Fibroblast of lung (primary cell): ENCODE results near the gene RERE. TPM values are rescaled to one million over a fixed set of nuclear protein-coding genes. Genes with fewer than 3 reads are reported as not detected.

Source experiments
- DNase-seq, 2 donors: peaks; one replicate each; pipeline versions ENCODE4 v3.0.0 to v3.0.0-alpha.2; 2010; ENCODE audit warnings: low read depth in 2 of 2
- H2AFZ ChIP-seq: 2 replicates; pipeline ENCODE4 v1.5.1; 2012; ENCODE audit warnings: low read length, control low read depth, inconsistent platforms
- H3K27ac ChIP-seq: 2 replicates; pipeline ENCODE4 v1.5.1; 2011; ENCODE audit warnings: low read length, control low read depth; ENCODE audit not compliant: insufficient read depth
- H3K27me3 ChIP-seq: 2 replicates; pipeline ENCODE4 v1.5.1; 2011; ENCODE audit warnings: mild to moderate bottlenecking, low read length; ENCODE audit not compliant: control insufficient read depth, insufficient read depth
- H3K36me3 ChIP-seq: 2 replicates; pipeline ENCODE4 v1.5.1; 2011; ENCODE audit warnings: low read length; ENCODE audit not compliant: control insufficient read depth, insufficient read depth
- H3K4me1 ChIP-seq: 2 replicates; pipeline ENCODE4 v1.5.1; 2011; ENCODE audit warnings: low read length; ENCODE audit not compliant: control insufficient read depth, insufficient read depth; ENCODE audit errors: extremely low read depth
- H3K4me2 ChIP-seq: 2 replicates; pipeline ENCODE4 v1.5.1; 2011; ENCODE audit warnings: low read length, control low read depth; ENCODE audit not compliant: insufficient read depth; ENCODE audit errors: extremely low read depth
- H3K4me3 ChIP-seq, 4 experiments: fragments of 200-600 bp in 1 of 4; sonication (generic) in 1 of 4; replicated peaks in 1 of 4; 2 replicates each; pipeline ENCODE4 v1.5.1; 2011 to 2016; ENCODE audit warnings: low read length in 4 of 4, low read depth in 3 of 4, mild to moderate bottlenecking in 3 of 4, control low read depth in 2 of 4, inconsistent platforms in 1 of 4, mixed read lengths in 1 of 4; ENCODE audit not compliant: insufficient read depth in 1 of 4; ENCODE audit errors: control extremely low read depth in 1 of 4
- H3K79me2 ChIP-seq: 2 replicates; pipeline ENCODE4 v1.5.1; 2012; ENCODE audit warnings: mild to moderate bottlenecking, low read length, inconsistent platforms; ENCODE audit not compliant: control insufficient read depth, insufficient read depth
- H3K9ac ChIP-seq: 2 replicates; pipeline ENCODE4 v1.5.1; 2011; ENCODE audit warnings: mild to moderate bottlenecking, low read length, control low read depth; ENCODE audit not compliant: insufficient read depth
- H3K9me3 ChIP-seq: 2 replicates; pipeline ENCODE4 v1.5.1; 2012; ENCODE audit warnings: low read depth, low read length; ENCODE audit not compliant: control insufficient read depth, insufficient read depth
- H4K20me1 ChIP-seq: 2 replicates; pipeline ENCODE4 v1.5.1; 2011; ENCODE audit warnings: low read length; ENCODE audit not compliant: control insufficient read depth, insufficient read depth; ENCODE audit errors: extremely low read depth
- EZH2 ChIP-seq: IDR thresholded peaks from 2 replicates; pipeline ENCODE4 v1.5.1; 2012; ENCODE audit warnings: low read length, control low read depth, mild to moderate bottlenecking; ENCODE audit errors: missing control alignments
- polyA plus RNA-seq, 2 donors: library from polyadenylated mRNA; depleted of rRNA in 1 of 2; stranded (reverse) in 1 of 2; unstranded in 1 of 2; fragments of >200 nt; gene quantifications; 2 replicates each; pipeline ENCODE4 v1.2.1, GENCODE V29; 2011 to 2012; ENCODE audit warnings: missing spikeins in 1 of 2
- total RNA-seq: library from RNA; depleted of rRNA; stranded (reverse); fragments of >200 nt; gene quantifications from 2 replicates; pipeline ENCODE4 v1.2.1, GENCODE V29; 2014
- TF ChIP-seq, protein P1 (sequence below), 2 donors: IDR thresholded peaks in 1 of 2; conservative IDR thresholded peaks in 1 of 2; 1 replicate in 1 of 2; 2 replicates in 1 of 2; pipeline ENCODE4 v1.5.1; 2011 to 2012; ENCODE audit warnings: low read length in 2 of 2, control low read depth in 1 of 2, inconsistent platforms in 1 of 2, low read depth in 1 of 2, mild to moderate bottlenecking in 1 of 2

Gene RERE
- total and polyA plus RNA-seq, 2 donors (not counting 1 experiment from before 2014, with no cell fraction given) = 3.7 to 51.0 TPM

DNA sequence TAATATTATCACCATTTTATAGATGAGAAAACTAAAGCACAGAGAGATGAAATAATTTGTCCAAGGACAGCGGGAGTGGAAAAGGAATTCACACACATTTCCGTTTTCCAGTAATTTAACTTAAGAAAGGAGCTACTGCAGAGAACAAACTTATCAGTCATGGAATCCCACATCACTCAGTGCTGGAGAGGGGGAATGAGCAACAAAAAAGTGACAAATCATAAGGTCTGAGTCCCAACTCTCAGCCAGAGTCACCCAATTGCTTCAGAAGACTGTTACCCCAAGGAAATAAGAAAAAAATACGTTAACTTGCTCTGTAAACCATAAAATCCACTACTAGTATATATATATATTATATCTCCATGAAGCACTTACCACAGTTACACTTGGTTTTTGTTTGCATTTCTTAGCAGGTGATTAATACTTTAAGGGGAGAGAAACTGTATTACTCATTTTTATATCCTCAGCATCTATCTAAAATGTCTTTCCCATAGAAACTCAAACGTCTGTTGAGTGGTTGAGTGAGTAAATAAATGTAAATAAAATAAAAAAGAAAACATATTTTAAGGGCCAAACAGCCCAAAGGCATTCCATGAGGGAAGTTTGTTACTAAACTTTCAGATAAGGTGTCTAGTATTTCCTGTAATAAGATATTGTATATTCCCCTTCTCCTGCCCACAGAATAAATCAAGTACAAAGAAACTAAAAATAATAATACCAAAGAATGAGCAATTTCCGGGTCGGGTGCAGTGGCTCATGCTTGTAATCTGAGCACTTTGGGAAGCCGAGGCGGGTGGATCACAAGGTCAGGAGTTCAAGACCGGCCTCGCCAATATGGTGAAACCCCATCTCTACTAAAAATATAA is 422.8 kb downstream of the RERE start:
- Histone ChIP-seq H2AFZ (no peak overlapping the region), H3K27me3 (no peaks in the 10 kb centered on the region), H3K27ac (peak overlapping the region; percentile 84), H4K20me1 (no peaks in the 10 kb centered on the region), H3K4me2 (no peak overlapping the region), H3K4me1 (peaks cover 39% of the 10 kb centered on the region), H3K79me2 (peaks cover 53% of the 10 kb centered on the region), H3K4me3 (no peak overlapping the region), H3K36me3 (peaks cover 2% of the 10 kb centered on the region), H3K9me3 (no peaks in the 10 kb centered on the region), H3K9ac (no peak overlapping the region)
- no peak for TF ChIP-seq EZH2
- TF ChIP-seq, protein P1, sequence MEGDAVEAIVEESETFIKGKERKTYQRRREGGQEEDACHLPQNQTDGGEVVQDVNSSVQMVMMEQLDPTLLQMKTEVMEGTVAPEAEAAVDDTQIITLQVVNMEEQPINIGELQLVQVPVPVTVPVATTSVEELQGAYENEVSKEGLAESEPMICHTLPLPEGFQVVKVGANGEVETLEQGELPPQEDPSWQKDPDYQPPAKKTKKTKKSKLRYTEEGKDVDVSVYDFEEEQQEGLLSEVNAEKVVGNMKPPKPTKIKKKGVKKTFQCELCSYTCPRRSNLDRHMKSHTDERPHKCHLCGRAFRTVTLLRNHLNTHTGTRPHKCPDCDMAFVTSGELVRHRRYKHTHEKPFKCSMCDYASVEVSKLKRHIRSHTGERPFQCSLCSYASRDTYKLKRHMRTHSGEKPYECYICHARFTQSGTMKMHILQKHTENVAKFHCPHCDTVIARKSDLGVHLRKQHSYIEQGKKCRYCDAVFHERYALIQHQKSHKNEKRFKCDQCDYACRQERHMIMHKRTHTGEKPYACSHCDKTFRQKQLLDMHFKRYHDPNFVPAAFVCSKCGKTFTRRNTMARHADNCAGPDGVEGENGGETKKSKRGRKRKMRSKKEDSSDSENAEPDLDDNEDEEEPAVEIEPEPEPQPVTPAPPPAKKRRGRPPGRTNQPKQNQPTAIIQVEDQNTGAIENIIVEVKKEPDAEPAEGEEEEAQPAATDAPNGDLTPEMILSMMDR (conservative IDR thresholded peaks at IDR 0.05 in 1 of 2, IDR thresholded peaks at IDR 0.05 in 1 of 2; ENCODE audit: low read depth in 1 of 2, low read length in 2 of 2) = no peak
- DNase-seq = peak; percentile 92 to 93

DNA sequence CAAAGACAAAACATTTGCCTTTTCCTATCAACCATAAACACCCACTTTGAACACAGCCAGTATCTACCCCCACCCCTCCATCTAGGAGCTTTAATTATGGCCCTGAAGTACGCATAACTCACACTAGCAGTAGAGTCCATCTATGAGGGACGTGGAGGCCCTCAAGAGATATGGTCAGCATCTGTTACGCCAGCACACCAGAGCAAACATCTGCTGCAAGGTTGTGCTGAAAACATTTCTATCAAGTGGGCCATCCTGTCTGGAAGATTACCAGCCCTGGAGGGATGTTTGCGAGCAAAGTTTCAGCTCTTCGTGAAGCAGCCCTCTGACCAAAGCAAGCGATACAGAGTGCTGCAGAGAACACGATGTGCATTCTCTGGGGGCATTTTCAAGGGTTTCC is 424.9 kb downstream of the RERE start:
- Histone ChIP-seq H3K36me3 (peaks cover 7% of the 10 kb centered on the region), H3K27me3 (no peaks in the 10 kb centered on the region), H3K9ac (no peak overlapping the region), H3K4me2 (no peak overlapping the region), H3K4me3 (no peak overlapping the region), H3K9me3 (no peaks in the 10 kb centered on the region), H3K4me1 (peaks cover 29% of the 10 kb centered on the region), H2AFZ (no peak overlapping the region), H4K20me1 (no peaks in the 10 kb centered on the region), H3K79me2 (peaks cover 56% of the 10 kb centered on the region), H3K27ac (no peak overlapping the region)
- no peak for DNase-seq
- TF ChIP-seq, protein P1 (conservative IDR thresholded peaks at IDR 0.05 in 1 of 2, IDR thresholded peaks at IDR 0.05 in 1 of 2; ENCODE audit: low read depth in 1 of 2, low read length in 2 of 2) = no peak

DNA sequence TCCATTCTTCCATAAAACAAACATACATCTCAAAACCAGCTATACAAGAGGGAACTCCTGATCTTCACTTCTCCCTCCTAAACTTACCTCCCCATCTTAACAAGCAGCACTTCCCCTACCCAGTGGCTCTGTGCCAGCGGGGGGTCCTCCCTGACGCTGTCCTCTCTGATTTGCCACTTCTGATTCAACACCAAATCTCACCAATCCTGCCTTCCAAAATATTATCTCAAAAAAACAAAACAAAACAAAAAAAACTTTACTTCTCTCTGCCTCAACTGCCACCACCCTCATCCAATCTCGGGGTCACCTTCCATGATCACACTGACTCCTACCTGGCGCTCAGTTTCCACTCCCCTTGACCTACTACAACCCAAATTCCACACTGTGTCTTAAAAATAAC is 426.7 kb downstream of the RERE start:
- no peak for TF ChIP-seq EZH2
- TF ChIP-seq, protein P1 (conservative IDR thresholded peaks at IDR 0.05 in 1 of 2, IDR thresholded peaks at IDR 0.05 in 1 of 2; ENCODE audit: low read depth in 1 of 2, low read length in 2 of 2) = no peak
- H4K20me1 ChIP-seq = no peaks in the 10 kb centered on the region
- H3K36me3 ChIP-seq = peaks cover 7% of the 10 kb centered on the region
- no peak overlapping the region for H3K4me3 ChIP-seq
- no peaks in the 10 kb centered on the region for H3K27me3 ChIP-seq
- H3K27ac ChIP-seq = no peak overlapping the region
- no peak overlapping the region for H3K4me2 ChIP-seq
- H3K4me1 ChIP-seq = peaks cover 17% of the 10 kb centered on the region
- DNase-seq = no peak
- no peak overlapping the region for H3K9ac ChIP-seq
- H3K9me3 ChIP-seq = no peaks in the 10 kb centered on the region
- peaks cover 63% of the 10 kb centered on the region for H3K79me2 ChIP-seq
- no peak overlapping the region for H2AFZ ChIP-seq
